Esophagus muscularis mucosa (tissue), 4 donors: ENCODE measurements around the gene C17orf114.

Experiments
- EP300 ChIP-seq: sonication (generic); formaldehyde crosslinking; IDR thresholded peaks from one replicate; pipeline ENCODE4 v1.6.1; 2017; ENCODE audit warnings: antibody characterized with exemption
- POLR2A ChIP-seq: fragments of 450-650 bp; IDR thresholded peaks from one replicate; pipeline ENCODE4 v1.6.1; 2017; ENCODE audit warnings: antibody characterized with exemption, moderate library complexity, mild to moderate bottlenecking, low read depth
- POLR2AphosphoS5 ChIP-seq, 2 donors: sonication (generic); formaldehyde crosslinking; IDR thresholded peaks; one replicate each; pipeline ENCODE4 v1.6.1; 2017; ENCODE audit warnings: antibody characterized with exemption in 2 of 2
- TF ChIP-seq, protein P1 (sequence below), 3 experiments: fragments of 200-600 bp in 2 of 3; fragments of 450-650 bp in 1 of 3; sonication (generic) in 2 of 3; IDR thresholded peaks; one replicate each; pipeline ENCODE4 v1.5.1; 2017 to 2019; ENCODE audit warnings: antibody characterized with exemption in 3 of 3, mild to moderate bottlenecking in 2 of 3, moderate library complexity in 1 of 3

DNA sequence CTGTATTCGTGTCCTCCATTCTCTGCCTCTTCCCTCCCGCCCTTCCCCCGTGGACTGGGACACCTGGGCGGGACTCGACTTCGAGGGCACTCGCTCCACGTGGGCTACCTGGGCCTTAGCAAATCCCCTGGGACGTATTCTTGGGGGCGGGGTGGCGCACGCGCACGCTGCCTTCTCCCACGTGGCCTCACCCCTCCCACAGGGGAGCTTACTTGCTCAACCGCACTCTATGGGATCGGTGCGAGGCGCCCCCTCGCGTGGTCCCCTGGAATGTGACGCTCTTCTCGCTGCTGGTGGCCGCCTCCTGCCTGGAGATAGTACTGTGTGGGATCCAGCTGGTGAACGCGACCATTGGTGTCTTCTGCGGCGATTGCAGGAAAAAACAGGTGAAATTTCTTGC, 19.5 kb downstream of the C17orf114 start:
- TF ChIP-seq, protein P1, sequence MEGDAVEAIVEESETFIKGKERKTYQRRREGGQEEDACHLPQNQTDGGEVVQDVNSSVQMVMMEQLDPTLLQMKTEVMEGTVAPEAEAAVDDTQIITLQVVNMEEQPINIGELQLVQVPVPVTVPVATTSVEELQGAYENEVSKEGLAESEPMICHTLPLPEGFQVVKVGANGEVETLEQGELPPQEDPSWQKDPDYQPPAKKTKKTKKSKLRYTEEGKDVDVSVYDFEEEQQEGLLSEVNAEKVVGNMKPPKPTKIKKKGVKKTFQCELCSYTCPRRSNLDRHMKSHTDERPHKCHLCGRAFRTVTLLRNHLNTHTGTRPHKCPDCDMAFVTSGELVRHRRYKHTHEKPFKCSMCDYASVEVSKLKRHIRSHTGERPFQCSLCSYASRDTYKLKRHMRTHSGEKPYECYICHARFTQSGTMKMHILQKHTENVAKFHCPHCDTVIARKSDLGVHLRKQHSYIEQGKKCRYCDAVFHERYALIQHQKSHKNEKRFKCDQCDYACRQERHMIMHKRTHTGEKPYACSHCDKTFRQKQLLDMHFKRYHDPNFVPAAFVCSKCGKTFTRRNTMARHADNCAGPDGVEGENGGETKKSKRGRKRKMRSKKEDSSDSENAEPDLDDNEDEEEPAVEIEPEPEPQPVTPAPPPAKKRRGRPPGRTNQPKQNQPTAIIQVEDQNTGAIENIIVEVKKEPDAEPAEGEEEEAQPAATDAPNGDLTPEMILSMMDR (IDR thresholded peaks at IDR 0.05) = no peak
- TF ChIP-seq POLR2A = no peak
- TF ChIP-seq EP300 = no peak
- TF ChIP-seq POLR2AphosphoS5 (IDR thresholded peaks at IDR 0.05) = no peak
